Right kidney (tissue), 1 donor: ENCODE results near the gene SUCNR1.
A peak's percentile ranks its signal among the peaks of the same experiment; 100 is the strongest.
"Not testable (repeated sequence)": the region's sequence is repeated elsewhere in the genome, so short reads cannot be mapped to it uniquely, and the experiment has no call there.

Source experiments
- DNase-seq: peaks from one replicate; pipeline ENCODE4 v3.0.0-alpha.2; 2016

SUCNR1 gene

GRCh38 chr3:151871639-151872468, 1.6 kb upstream of the SUCNR1 start:
- no peak for DNase-seq

GRCh38 chr3:151874079-151874478, 636 bp downstream of the SUCNR1 start:
- DNase-seq = not testable (repeated sequence)

- DNase-seq = no peak
These were observed 2.3 kb downstream of the SUCNR1 start for GRCh38 chr3:151875759-151876158.

GRCh38 chr3:151877269-151877668, 3.8 kb downstream of the SUCNR1 start:
- no peak for DNase-seq

- no peak for DNase-seq
These were observed 5.0 kb downstream of the SUCNR1 start for GRCh38 chr3:151878465-151878864.

- DNase-seq = no peak
These were observed 5.6 kb downstream of the SUCNR1 start for GRCh38 chr3:151879037-151879436.

- DNase-seq = no peak
These were observed 6.4 kb downstream of the SUCNR1 start for GRCh38 chr3:151879679-151880415.

GRCh38 chr3:151880416-151880690, 6.9 kb downstream of the SUCNR1 start:
- DNase-seq = no peak

- no peak for DNase-seq
These were observed 7.7 kb downstream of the SUCNR1 start for GRCh38 chr3:151881137-151881536.

GRCh38 chr3:151885397-151885796, 12.0 kb downstream of the SUCNR1 start:
- not testable (repeated sequence) for DNase-seq

- DNase-seq = not testable (repeated sequence)
These were observed 14.2 kb downstream of the SUCNR1 start for GRCh38 chr3:151887450-151888211.

- no peak for DNase-seq
These were observed 17.3 kb downstream of the SUCNR1 start for GRCh38 chr3:151890721-151891141.

- no peak for DNase-seq
These were observed 18.3 kb downstream of the SUCNR1 start for GRCh38 chr3:151891721-151892120.

- DNase-seq = no peak
These were observed 20.8 kb downstream of the SUCNR1 start for GRCh38 chr3:151894219-151894618.

- peak; percentile 8 for DNase-seq
These were observed 22.2 kb downstream of the SUCNR1 start for GRCh38 chr3:151895478-151896241.

- DNase-seq = no peak
These were observed 23.0 kb downstream of the SUCNR1 start for GRCh38 chr3:151896246-151897012.

- DNase-seq = not testable (repeated sequence)
These were observed 24.7 kb downstream of the SUCNR1 start for GRCh38 chr3:151898121-151898520.

GRCh38 chr3:151898564-151899261, 25.3 kb downstream of the SUCNR1 start:
- DNase-seq = not testable (repeated sequence)

- DNase-seq = no peak
These were observed 26.6 kb downstream of the SUCNR1 start for GRCh38 chr3:151899996-151900395.

GRCh38 chr3:151900460-151900859, 27.0 kb downstream of the SUCNR1 start:
- DNase-seq = no peak
